H1 (cell line): ENCODE measurements around the gene TNFAIP8L3. TPM values are rescaled to one million over a fixed set of nuclear protein-coding genes. Genes with fewer than 3 reads are reported as not detected.

Experiments used
- BRCA1 ChIP-seq: IDR thresholded peaks from 2 replicates; pipeline ENCODE4 v1.6.1; 2012; ENCODE audit warnings: low read depth, low read length, improper control_type of control experiment
- EGR1 ChIP-seq: IDR thresholded peaks from 2 replicates; pipeline ENCODE4 v1.6.1; 2011; ENCODE audit warnings: low read depth, low read length, borderline replicate concordance
- RXRA ChIP-seq: IDR thresholded peaks from 2 replicates; pipeline ENCODE4 v1.6.1; 2011; ENCODE audit warnings: low read depth, mild to moderate bottlenecking, low read length, moderate library complexity; ENCODE audit not compliant: insufficient read depth
- SP2 ChIP-seq: IDR thresholded peaks from 2 replicates; pipeline ENCODE4 v1.6.1; 2012; ENCODE audit warnings: mild to moderate bottlenecking, low read length, inconsistent platforms
- SUZ12 ChIP-seq: fragments of 200-600 bp; sonication (generic); IDR thresholded peaks from 2 replicates; pipeline ENCODE4 v1.6.1; 2012; ENCODE audit warnings: mild to moderate bottlenecking, inconsistent platforms, low read length, moderate library complexity, mixed read lengths
- TBP ChIP-seq: IDR thresholded peaks from 2 replicates; pipeline ENCODE4 v1.6.1; 2011; ENCODE audit warnings: low read depth, low read length, improper control_type of control experiment
- TCF12 ChIP-seq: IDR thresholded peaks from 2 replicates; pipeline ENCODE4 v1.6.1; 2011; ENCODE audit warnings: low read depth, mild to moderate bottlenecking, low read length
- polyA plus RNA-seq, 7 experiments: library from polyadenylated mRNA; depleted of rRNA in 3 of 7; stranded (reverse) in 5 of 7; unstranded in 2 of 7; fragments of >200 nt in 5 of 7; fragments of 200-250 nt in 2 of 7; gene quantifications; 1 replicate in 5 of 7; 2 replicates in 1 of 7; 4 replicates in 1 of 7; pipeline versions ENCODE4 v1.2.1 to v1.2.3, GENCODE V29; 2011 to 2013; ENCODE audit warnings: missing spikeins in 2 of 7, mixed read lengths in 2 of 7
- total RNA-seq: library from RNA; stranded (reverse); fragmentation: NEBNext Ultra II Directional; extraction: Animal tissue kit (Norgen Biotek cat#: 25700); gene quantifications from 2 replicates; pipeline ENCODE4 v1.2.1, GENCODE V29; 2021

TNFAIP8L3 gene
- total and polyA plus RNA-seq, 2 of the 8 experiments (the other 6 are each of a cell fraction or from before 2014, with no cell fraction given): 0.23 to 0.67 TPM

- TF ChIP-seq TBP (no peak), SP2 (no peak), SUZ12 (no peak), TCF12 (no peak), BRCA1 (no peak), EGR1 (no peak), RXRA (no peak)
Measured at GRCh38 chr15:51053571-51053970, 41.1 kb downstream of the TNFAIP8L3 start (continued).
